GM18505 (cell line): ENCODE measurements around the gene PTPRN2.

Experiments used
- ATAC-seq: cut with Tn5 transposase; IDR thresholded peaks from one replicate; pipeline ENCODE4 v1.9.1; 2021; ENCODE audit not compliant: unreplicated experiment
- POLR2A ChIP-seq: IDR thresholded peaks from 4 replicates; pipeline ENCODE4 v1.6.1; 2011; ENCODE audit warnings: borderline replicate concordance; ENCODE audit not compliant: insufficient read depth, insufficient read length; ENCODE audit errors: extremely low read depth

The PTPRN2 gene

DNA sequence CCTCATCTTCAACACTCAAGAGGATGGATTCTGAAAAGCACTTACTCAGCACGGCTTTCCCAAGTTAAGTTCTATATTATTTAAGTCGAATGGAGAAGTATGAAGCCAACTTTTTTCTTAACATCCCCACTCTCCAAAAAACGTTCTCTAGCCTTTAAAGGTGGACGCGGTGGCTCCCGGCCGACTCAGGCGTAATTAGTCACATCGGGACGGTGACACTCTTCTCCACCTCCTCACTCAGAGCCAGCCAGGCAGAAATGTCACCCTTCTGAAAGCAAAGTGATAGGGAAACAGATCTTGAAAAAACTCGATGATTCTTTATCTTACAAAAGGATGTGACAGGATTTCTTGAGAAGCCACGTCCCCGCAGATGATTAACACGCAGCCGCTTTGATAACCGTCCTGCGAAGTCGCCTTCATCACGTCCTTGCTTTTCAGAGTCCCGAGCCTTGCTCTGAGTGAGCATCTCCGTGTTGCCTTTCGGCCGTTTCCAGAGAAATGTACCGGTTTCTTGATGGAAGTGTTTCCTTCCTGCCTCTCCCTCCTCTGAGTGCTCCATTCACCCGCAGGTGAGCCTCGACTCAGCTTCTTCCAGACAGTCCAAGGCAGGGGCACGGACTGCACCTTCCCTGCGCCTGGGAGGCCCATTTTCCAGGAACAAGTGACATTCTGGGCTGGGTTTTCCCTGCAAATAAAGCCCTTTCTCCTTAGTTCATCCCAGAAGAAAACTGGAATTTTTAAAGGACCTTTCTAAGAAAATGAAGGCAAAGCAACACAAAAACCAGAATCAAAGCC is 936.1 kb downstream of the PTPRN2 start:
- no peak for ATAC-seq
- no peak for TF ChIP-seq POLR2A

GRCh38 chr7:157650801-157651200 is 936.8 kb downstream of the PTPRN2 start:
- ATAC-seq = no peak
- TF ChIP-seq POLR2A = no peak

GRCh38 chr7:157650131-157650631 is 937.4 kb downstream of the PTPRN2 start:
- ATAC-seq = no peak
- no peak for TF ChIP-seq POLR2A

DNA sequence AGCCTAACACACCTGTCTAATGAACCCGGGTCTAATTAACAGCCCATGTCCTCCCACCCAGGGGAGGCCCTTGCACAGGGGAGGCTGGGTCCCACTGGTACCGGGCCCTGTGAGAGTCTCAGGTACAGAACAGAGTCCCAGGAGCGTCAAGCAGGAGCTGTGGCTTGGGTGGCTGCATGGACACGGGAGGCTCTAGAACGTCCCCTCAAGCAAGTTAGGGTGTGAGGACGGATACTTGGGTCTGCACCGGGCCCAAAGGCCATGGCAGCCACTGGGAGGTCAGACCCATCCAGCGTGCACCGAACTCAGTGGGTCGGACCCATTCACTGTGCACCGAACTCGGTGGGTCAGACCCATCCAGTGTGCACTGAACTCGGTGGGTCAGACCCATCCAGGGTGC is 941.1 kb downstream of the PTPRN2 start:
- ATAC-seq = no peak
- TF ChIP-seq POLR2A = no peak

DNA sequence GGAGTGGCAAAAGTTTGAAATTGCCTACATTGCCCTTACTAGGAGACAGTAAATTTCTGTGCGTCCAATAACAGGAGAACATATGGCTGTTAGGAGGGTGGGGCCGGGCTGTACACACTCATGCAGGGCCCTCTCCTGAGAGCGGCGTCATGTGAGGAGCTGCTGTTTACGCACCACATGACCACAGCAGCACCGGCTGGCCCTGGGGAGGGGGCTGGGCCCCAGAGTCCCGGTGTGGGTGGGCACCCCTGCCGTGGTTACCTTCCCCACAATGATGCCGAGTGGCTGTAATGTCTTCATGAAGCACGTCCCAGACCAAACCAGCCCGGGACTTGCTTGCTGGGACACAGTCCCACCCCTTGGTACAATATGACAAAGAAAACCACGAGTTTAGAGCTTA is 942.1 kb downstream of the PTPRN2 start:
- ATAC-seq = no peak
- no peak for TF ChIP-seq POLR2A

DNA sequence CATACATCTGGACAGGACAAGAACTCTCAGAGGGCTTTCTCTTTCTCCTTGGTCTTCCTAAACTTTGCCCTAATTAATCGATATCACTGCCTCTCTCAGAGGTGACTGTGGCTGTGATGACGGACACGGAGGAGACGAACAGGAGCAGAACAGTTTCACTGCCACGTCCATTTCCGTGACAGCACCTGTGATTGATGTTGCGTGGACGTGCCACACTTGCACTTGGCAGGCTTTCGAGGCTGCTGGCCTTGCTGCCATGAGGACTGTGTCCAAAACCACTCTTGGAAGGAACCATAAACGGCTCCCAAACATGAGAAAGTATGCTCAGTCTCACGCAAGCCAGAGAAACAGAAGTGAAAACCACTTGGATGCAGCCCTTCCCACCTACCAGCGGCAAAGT is 942.7 kb downstream of the PTPRN2 start:
- TF ChIP-seq POLR2A = no peak
- no peak for ATAC-seq

- no peak for ATAC-seq
- no peak for TF ChIP-seq POLR2A
Observed at GRCh38 chr7:157643525-157643970, 944.1 kb downstream of the PTPRN2 start.

- no peak for TF ChIP-seq POLR2A
- no peak for ATAC-seq
Observed at GRCh38 chr7:157641866-157642265, 945.8 kb downstream of the PTPRN2 start.

- no peak for TF ChIP-seq POLR2A
Observed at GRCh38 chr7:157640144-157640543, 947.5 kb downstream of the PTPRN2 start.

GRCh38 chr7:157638563-157638962 is 949.1 kb downstream of the PTPRN2 start:
- ATAC-seq = no peak
- no peak for TF ChIP-seq POLR2A

More at GRCh38 chr7:157640144-157640543, 947.5 kb downstream of the PTPRN2 start:
- ATAC-seq = no peak

DNA sequence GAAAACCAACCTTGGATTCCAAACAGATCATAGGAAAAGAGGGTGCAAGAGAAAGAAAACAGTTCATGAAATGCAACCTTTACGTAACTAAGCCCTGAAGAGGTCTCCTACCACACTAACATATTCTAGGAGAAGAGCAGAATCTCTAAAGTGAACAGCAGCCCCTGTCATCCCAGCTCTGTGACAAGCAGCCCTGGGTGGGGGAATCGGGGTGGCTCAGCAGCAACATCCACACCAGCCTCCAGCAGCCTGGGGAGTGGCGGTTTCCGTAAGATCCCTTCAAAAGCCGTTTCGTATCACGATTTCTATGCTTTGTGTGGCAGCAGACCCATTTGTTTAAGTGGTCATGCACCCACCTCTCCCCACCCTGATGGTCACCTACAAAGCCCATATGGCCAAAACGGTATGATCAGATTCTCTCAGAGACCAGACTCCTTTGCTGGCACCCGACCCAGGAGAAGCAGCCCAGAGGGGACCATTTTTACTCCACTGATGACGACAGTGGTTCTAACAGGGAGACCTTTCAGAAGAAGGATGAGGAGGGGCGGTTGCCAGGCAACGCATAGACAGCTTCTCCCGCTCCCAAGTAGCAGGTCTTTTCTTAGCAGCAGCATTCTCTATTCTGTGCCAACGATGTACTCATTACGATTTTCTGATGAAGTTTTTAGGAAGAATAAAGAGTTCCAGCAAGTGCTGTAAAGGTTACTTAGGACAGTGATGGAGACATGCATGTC is 950.2 kb downstream of the PTPRN2 start:
- no peak for ATAC-seq
- TF ChIP-seq POLR2A = no peak

- no peak for ATAC-seq
- no peak for TF ChIP-seq POLR2A
Observed at GRCh38 chr7:157635669-157636068, 952.0 kb downstream of the PTPRN2 start.

DNA sequence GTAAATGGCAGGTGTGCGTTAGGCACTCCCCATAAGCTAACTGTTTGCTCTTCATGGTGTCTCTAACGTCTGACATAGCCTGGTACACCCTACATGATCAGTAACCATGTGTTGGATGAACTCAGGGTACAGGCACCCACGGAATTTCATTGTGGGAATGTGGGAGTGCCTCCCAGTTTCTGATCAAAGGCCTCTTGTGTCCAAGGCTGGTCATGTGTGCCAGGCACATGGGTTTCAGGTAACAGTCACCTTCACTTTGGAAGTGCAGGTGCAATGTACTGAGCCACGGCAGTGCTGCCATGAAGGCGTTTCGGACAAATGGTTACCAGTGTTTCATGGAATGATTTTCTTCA is 952.5 kb downstream of the PTPRN2 start:
- no peak for ATAC-seq
- TF ChIP-seq POLR2A = no peak
